Activated T-helper 1 cell treated with Interleukin-2 at 50 U/mL for 16 hours (primary cell): Measurements from ENCODE around the gene TUNAR.
"Not testable (repeated sequence)": the region's sequence is repeated elsewhere in the genome, so short reads cannot be mapped to it uniquely, and the experiment has no call there.

Source experiments
- DNase-seq: peaks from one replicate; pipeline ENCODE4 v3.0.0-alpha.2; 2020; ENCODE audit warnings: low read depth

TUNAR gene

GRCh38 chr14:95918466-95918865, 41.8 kb downstream of the TUNAR start:
- no peak for DNase-seq

- DNase-seq = no peak
Observed at GRCh38 chr14:95920769-95921438, 44.3 kb downstream of the TUNAR start.

GRCh38 chr14:95922080-95922479, 45.4 kb downstream of the TUNAR start:
- no peak for DNase-seq

GRCh38 chr14:95928751-95929150, 52.1 kb downstream of the TUNAR start:
- DNase-seq = no peak

GRCh38 chr14:95931384-95931783, 54.8 kb downstream of the TUNAR start:
- no peak for DNase-seq

- no peak for DNase-seq
Observed at GRCh38 chr14:95935228-95935822, 58.7 kb downstream of the TUNAR start.

- DNase-seq = no peak
Observed at GRCh38 chr14:95936041-95936440, 59.4 kb downstream of the TUNAR start.

GRCh38 chr14:95939335-95939734, 62.7 kb downstream of the TUNAR start:
- DNase-seq = no peak

- DNase-seq = no peak
Observed at GRCh38 chr14:95941897-95942296, 65.3 kb downstream of the TUNAR start.

- no peak for DNase-seq
Observed at GRCh38 chr14:95943699-95944098, 67.1 kb downstream of the TUNAR start.

- DNase-seq = no peak
Observed at GRCh38 chr14:95944462-95944861, 67.8 kb downstream of the TUNAR start.

GRCh38 chr14:95946867-95947266, 70.2 kb downstream of the TUNAR start:
- no peak for DNase-seq

GRCh38 chr14:95948558-95948981, 71.9 kb downstream of the TUNAR start:
- no peak for DNase-seq

GRCh38 chr14:95951359-95951758, 74.7 kb downstream of the TUNAR start:
- no peak for DNase-seq

GRCh38 chr14:95953111-95953724, 76.6 kb downstream of the TUNAR start:
- DNase-seq = no peak

- DNase-seq = no peak
Observed at GRCh38 chr14:95956601-95957460, 80.2 kb downstream of the TUNAR start.

- DNase-seq = no peak
Observed at GRCh38 chr14:95958105-95958504, 81.5 kb downstream of the TUNAR start.

GRCh38 chr14:95959317-95959716, 82.7 kb downstream of the TUNAR start:
- DNase-seq = no peak

GRCh38 chr14:95961481-95961880, 84.8 kb downstream of the TUNAR start:
- DNase-seq = no peak

- DNase-seq = no peak
Observed at GRCh38 chr14:95964901-95965300, 88.3 kb downstream of the TUNAR start.

GRCh38 chr14:95968048-95968447, 91.4 kb downstream of the TUNAR start:
- not testable (repeated sequence) for DNase-seq
